Mucosa of descending colon (tissue), 3 donors: ENCODE results near the gene RAB29. TPM values are rescaled to one million over a fixed set of nuclear protein-coding genes. Genes with fewer than 3 reads are reported as not detected.
A peak's percentile ranks its signal among the peaks of the same experiment; 100 is the strongest.

Source experiments
- ATAC-seq: fragments of 200-7000 bp; cut with Tn5 transposase; one replicate; pipeline ENCODE4 v1.9.1; 2020; ENCODE audit warnings: mild to moderate bottlenecking, moderate library complexity
- DNase-seq, 3 donors: peaks; one replicate each; pipeline ENCODE4 v3.0.0-alpha.2; 2020
- H3K36me3 ChIP-seq: fragments of 200-600 bp; one replicate; pipeline ENCODE4 v1.8.0; 2021; ENCODE audit warnings: low read depth, mild to moderate bottlenecking
- H3K4me1 ChIP-seq: fragments of 200-600 bp; one replicate; pipeline ENCODE4 v1.8.0; 2021; ENCODE audit warnings: low read depth, mild to moderate bottlenecking
- H3K4me3 ChIP-seq: fragments of 200-600 bp; one replicate; pipeline ENCODE4 v1.8.0; 2021; ENCODE audit warnings: mild to moderate bottlenecking
- H3K9me3 ChIP-seq: fragments of 200-600 bp; one replicate; pipeline ENCODE4 v1.8.0; 2021; ENCODE audit warnings: mild to moderate bottlenecking
- CTCF ChIP-seq: fragments of 200-600 bp; IDR thresholded peaks from one replicate; pipeline ENCODE4 v1.8.0; 2022; ENCODE audit warnings: antibody characterized with exemption, mild to moderate bottlenecking
- intact Hi-C, 2 donors: fragments of 100-400 bp; cut with DNase I in 1 of 2; cut with micrococcal nuclease in 1 of 2; formaldehyde crosslinking; loops; one replicate each; pipeline versions ENCODE4 v1.11.0 to v1.11.1; 2022; cut with DNase I, micrococcal nuclease
- total RNA-seq, 3 donors: library from RNA; stranded (reverse); fragmentation: NEBNext Ultra II Directional in 2 of 3; extraction: Animal tissue kit (Norgen Biotek cat#: 25700) in 2 of 3; gene quantifications; one replicate each; pipeline versions ENCODE4 v1.2.1 to v1.2.4, GENCODE V29; 2021 to 2023
- donor health status: DM: no; HTN: no; CAD: no; lungs with moderate emphysema.
- donor health status: DM: no; HTN: no; CAD: no.
- donor health status: DM: no; HTN: yes; CAD: no.

The RAB29 gene
- total RNA-seq, 3 donors from 2014 or later = 4.7 to 27.5 (median 7.8) TPM

- no peak for TF ChIP-seq CTCF
- H3K9me3 ChIP-seq = no peaks in the 10 kb centered on the region
- no peaks in the 10 kb centered on the region for H3K36me3 ChIP-seq
- DNase-seq = no peak
- H3K4me1 ChIP-seq = no peaks in the 10 kb centered on the region
- no peak for ATAC-seq
- intact Hi-C loops = no loop called here
- no peak overlapping the region for H3K4me3 ChIP-seq
These were observed 405 bp upstream of the RAB29 start for GRCh38 chr1:205775717-205776056.

- peak; percentile 35 for ATAC-seq
- intact Hi-C loops = no loop called here
- Histone ChIP-seq H3K4me3 (peak overlapping the region; percentile 38), H3K9me3 (no peaks in the 10 kb centered on the region), H3K36me3 (no peaks in the 10 kb centered on the region), H3K4me1 (no peaks in the 10 kb centered on the region)
- DNase-seq = peak in 1 of 3 donors; percentile 12
- no peak for TF ChIP-seq CTCF
These were observed 876 bp downstream of the RAB29 start for GRCh38 chr1:205774198-205775014.

- Histone ChIP-seq H3K4me1 (no peaks in the 10 kb centered on the region), H3K4me3 (no peak overlapping the region), H3K9me3 (no peaks in the 10 kb centered on the region), H3K36me3 (no peaks in the 10 kb centered on the region)
- DNase-seq (no peak), ATAC-seq (no peak)
- intact Hi-C loops = no loop called here
- TF ChIP-seq CTCF = no peak
These were observed 2.7 kb downstream of the RAB29 start for GRCh38 chr1:205772607-205773032.

- ATAC-seq = no peak
- Histone ChIP-seq H3K36me3 (no peaks in the 10 kb centered on the region), H3K9me3 (no peaks in the 10 kb centered on the region), H3K4me1 (no peaks in the 10 kb centered on the region), H3K4me3 (no peak overlapping the region)
- intact Hi-C loops = no loop called here
- no peak for DNase-seq
- TF ChIP-seq CTCF = no peak
These were observed 4.7 kb downstream of the RAB29 start for GRCh38 chr1:205770618-205771017.

GRCh38 chr1:205769641-205770365 is 5.5 kb downstream of the RAB29 start:
- ATAC-seq = no peak
- no peak for DNase-seq
- Histone ChIP-seq H3K9me3 (no peaks in the 10 kb centered on the region), H3K4me1 (no peaks in the 10 kb centered on the region), H3K36me3 (no peaks in the 10 kb centered on the region), H3K4me3 (no peak overlapping the region)
- no peak for TF ChIP-seq CTCF
- intact Hi-C loops = no loop called here
